GM21619 (cell line): ENCODE data around the gene RASA2.
A peak's percentile ranks its signal among the peaks of the same experiment; 100 is the strongest.

Experiments
- ATAC-seq: cut with Tn5 transposase; IDR thresholded peaks from one replicate; pipeline ENCODE4 v1.9.1; 2021; ENCODE audit not compliant: unreplicated experiment

The RASA2 gene

GRCh38 chr3:141486746-141487520, at the start of gene RASA2:
Gene RASA2, plus strand, starts transcription at chr3:141487027. Its CDS starts 57 bp downstream, at chr3:141487084.
- peak; percentile 64 for ATAC-seq

DNA sequence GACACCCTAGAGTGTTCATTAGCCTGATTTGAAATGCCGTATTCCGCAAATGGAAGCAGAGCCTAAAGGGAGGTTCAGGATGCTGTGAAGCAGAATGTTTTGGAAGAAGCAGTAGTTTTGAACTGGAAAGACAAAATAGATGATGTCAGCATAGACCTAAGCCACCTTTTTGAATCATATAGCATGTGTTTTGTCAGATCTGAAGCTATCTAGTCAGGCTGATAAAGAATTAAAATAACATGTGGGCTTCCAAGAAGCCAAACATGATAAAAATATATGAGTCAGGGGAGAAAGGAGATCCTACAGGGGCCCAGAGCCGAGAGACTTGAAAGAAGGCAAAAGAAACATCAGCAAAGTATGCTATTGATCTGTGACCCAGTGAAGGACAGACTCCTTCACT, 47.2 kb upstream of the RASA2 start:
- ATAC-seq = no peak

DNA sequence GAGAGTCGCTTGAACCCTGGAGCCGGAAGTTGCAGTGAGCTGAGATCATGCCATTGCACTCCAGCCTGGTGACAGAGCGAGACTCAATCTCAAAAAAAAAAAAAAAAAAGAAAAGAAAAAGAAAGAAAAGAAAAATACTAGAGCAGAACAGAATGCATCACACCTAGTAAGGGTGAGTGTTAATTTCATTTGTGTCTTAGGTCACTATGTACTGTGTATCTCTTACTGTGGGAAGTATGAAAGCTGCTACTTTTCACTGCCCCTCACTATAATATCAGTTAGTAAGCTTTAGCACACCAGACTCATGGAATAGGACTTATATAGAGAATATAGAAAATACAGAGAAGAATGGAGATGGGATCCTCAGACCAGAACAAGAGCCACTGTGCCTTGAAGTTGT, 45.9 kb upstream of the RASA2 start:
- ATAC-seq = no peak

DNA sequence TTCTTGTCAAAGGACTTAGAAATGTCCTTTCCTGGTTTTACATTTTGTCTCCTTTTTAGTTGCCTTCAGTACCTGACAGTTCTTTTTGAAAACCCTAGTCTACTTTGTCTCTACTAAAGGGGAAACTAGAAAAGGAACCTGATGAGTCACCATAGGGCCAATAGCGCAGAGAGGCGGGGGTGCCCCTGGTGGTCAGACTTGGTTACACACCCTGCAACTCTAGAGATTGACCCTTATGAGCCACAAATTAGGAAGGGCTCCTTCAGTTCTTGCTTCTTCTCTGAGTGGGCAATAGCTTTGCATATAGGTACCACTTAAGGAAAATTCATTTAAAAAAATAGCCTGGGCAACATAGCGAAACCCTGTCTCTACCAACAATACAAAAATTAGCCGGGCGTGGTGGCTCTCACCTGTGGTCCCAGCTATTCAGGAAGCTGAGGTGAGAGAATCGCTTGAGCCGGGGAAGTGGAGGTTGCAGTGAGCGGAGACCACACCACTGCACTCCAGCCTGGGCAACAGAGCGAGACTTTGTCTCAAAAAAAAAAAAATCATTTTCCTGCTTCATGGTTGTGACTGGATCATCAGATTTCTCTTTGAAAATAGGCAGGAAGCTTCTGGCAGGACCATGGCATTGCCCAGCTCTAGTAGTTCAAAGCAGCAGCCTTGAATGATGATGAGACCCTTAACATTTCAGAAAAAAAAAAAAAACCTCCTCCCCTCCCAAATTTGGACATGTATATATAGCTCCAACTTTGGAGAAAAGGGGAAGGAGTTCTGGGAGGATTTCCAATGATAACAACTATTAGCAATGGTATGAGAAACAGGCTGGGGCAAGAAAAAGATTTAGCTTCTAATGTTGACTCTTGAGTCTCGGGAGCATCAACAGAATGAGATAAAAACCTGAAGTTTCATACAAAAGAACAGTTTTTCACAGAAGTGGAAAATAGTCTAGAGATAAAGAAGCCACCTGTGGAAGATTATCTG, 45.2 kb upstream of the RASA2 start:
- peak; percentile 95 for ATAC-seq

DNA sequence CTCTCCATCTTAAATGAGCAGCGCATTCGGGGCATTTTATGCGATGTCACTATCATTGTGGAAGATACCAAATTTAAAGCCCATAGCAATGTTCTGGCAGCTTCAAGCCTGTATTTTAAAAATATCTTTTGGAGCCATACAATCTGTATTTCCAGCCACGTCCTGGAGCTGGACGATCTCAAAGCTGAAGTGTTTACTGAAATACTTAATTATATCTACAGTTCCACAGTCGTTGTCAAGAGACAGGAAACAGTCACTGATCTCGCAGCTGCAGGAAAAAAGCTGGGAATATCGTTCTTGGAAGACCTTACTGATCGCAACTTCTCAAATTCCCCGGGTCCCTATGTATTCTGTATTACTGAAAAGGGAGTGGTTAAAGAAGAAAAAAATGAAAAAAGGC, 44.4 kb upstream of the RASA2 start:
- no peak for ATAC-seq

DNA sequence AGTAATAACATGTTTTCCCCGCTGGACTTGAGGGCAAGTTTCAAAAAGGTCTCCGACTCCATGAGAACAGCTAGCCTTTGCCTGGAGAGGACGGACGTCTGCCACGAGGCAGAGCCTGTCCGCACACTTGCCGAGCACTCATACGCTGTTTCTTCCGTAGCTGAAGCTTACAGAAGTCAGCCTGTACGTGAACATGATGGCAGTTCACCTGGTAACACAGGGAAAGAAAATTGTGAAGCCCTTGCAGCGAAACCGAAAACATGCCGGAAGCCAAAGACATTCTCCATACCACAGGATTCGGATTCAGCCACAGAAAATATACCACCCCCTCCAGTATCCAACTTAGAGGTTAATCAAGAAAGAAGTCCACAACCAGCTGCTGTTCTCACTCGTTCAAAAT, 43.9 kb upstream of the RASA2 start:
- ATAC-seq = no peak

DNA sequence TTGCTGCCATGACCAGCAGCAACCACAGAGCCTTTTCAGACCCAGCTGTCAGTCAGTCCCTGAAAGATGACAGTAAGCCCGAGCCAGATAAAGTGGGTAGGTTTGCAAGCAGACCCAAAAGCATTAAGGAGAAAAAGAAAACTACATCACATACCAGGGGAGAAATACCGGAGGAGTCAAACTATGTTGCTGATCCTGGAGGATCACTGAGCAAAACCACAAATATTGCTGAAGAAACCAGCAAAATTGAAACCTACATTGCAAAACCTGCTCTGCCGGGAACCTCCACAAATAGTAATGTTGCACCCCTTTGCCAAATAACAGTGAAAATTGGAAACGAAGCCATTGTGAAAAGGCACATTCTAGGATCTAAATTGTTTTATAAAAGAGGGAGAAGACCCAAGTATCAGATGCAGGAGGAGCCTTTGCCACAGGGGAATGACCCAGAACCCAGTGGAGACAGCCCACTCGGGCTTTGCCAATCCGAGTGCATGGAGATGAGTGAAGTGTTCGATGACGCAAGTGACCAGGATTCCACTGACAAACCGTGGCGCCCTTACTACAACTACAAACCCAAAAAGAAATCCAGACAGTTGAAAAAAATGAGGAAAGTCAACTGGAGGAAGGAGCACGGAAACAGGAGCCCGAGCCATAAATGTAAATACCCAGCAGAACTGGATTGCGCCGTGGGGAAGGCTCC, 42.1 kb upstream of the RASA2 start:
- ATAC-seq = no peak

- ATAC-seq = no peak
Observed at GRCh38 chr3:141445990-141446389, 40.8 kb upstream of the RASA2 start.

- no peak for ATAC-seq
Observed at GRCh38 chr3:141446737-141447136, 40.1 kb upstream of the RASA2 start.

DNA sequence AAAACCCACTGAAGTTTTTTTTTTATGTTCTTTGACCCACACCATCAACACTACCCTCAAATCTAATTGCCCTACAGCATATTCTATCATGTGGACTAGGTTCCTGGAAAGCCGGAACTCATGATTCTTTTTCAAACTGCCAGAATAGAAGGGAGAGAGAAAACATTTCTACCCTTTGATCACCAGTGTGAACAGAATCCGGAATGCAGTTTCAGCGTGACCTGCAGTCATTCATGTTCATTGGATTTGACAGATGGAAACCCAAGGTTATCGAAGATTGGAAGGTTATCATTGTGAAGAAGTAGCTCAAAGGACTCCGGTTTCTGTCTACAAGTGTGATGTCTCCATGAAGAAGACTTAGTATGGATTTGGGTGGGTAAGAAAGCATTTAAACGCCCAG, 39.4 kb upstream of the RASA2 start:
- ATAC-seq = no peak

- no peak for ATAC-seq
Observed at GRCh38 chr3:141448606-141449220, 38.1 kb upstream of the RASA2 start.

- no peak for ATAC-seq
Observed at GRCh38 chr3:141449424-141449823, 37.4 kb upstream of the RASA2 start.

GRCh38 chr3:141450727-141451375, 36.0 kb upstream of the RASA2 start:
- no peak for ATAC-seq

- peak; percentile 83 for ATAC-seq
Observed at GRCh38 chr3:141452045-141452444, 34.8 kb upstream of the RASA2 start.

DNA sequence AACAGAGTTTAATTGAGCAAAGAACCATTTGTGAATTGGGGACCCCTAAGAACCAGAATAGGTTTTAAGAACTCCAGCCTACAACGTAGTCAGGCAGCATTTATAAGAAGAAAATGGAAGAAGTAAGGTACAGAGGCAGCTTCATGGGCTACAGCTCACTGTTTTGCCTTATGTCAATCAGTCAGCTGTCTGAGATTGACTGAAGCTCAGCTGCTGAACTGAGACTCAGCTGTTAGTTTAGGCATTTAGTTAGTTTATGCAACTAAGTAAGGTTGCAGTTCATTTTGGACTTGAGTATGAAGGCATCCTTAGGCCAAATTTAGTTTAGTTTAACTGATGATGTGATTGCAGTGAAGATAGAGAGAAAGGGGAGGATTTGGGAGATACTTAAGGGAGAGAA, 34.1 kb upstream of the RASA2 start:
- no peak for ATAC-seq

- ATAC-seq = no peak
Observed at GRCh38 chr3:141454054-141454453, 32.8 kb upstream of the RASA2 start.

DNA sequence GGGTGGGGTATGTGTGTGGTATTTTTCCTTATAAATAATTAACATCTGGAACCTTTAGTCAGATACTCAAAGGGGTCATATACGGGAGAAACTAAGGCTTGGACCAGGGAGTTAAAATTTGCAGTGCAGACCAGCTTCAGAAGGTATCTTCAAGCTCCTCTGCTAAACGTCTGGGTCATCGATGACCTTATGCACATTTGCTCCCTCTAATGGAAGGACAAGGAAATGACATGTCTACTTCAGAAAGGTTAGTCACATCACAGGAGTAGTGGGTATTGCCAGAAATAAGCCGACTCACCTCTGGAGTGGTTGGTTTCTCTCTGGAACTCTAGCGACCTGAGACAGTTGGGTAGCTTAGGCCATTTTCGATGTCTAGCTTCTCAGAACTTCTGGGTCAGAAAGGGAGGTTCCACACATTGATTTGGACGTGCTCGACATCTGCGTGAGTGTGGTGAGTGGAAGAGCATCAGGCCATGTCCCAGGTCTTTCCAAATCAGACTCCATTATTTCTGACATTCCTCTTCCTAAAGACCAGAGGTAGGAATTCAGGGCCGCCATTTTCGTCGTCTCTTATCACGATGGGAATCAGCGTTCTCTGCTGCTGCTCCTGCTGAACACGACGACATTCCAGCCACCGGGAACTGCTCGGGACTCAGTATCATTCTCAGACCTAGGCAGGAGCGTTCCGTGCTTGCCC, 31.8 kb upstream of the RASA2 start:
- ATAC-seq = peak; percentile 43

DNA sequence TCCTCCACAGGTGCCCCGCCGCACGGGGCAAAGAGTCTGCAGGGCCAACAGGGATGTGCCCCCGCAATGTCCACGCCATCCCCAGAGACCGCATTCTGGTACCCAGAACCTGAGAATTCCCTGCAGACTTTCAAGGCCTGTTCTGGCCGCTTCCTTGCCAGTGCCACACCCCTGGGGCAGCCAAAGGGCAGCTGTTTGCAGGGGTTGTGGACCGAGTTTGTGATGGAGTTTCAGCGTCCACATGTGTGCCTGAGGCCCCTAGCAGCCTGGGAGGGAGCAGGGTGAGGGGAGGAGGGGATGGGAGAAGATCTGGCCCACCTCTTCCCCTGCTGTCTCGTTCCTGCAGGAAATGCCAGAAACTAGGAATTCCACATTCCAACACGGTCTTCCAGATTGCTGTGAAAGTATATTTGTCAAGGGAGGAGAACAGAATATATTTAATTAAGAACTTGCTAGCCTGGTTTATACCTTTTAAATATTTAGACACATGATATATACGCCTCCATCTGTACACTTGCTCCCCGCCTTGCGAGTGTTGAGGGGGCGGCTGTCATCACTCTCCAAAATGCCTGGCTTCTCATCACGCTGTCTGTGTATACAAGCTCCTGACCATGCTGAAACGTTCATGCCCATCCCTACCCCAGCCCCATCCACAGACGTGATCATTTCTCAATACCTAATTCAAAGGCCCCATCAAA, 31.1 kb upstream of the RASA2 start:
- no peak for ATAC-seq

DNA sequence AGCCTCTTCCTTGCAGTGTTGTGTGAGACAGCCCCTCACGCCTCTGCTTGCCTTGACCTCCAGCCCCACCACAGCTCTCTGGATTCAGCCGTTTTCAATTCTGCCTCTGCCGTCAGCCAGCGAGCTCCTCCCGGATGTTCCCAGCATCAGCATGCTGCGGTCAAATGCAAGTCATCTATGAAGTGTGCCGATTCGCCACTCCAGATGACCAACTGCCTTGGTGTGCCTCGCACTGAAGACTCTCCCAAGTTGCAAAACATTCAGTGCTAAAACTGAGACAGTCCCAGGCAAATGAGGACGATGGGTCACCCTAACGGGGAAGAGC, 30.6 kb upstream of the RASA2 start:
- no peak for ATAC-seq
